Endothelial cell of umbilical vein (primary cell): ENCODE measurements around the gene ZCCHC14. TPM values are rescaled to one million over a fixed set of nuclear protein-coding genes. Genes with fewer than 3 reads are reported as not detected.

Source experiments
- BruUV-seq: library from RNA; stranded (reverse); fragments of 400-500 nt; replicated peaks from 2 replicates; lab custom pipeline; 2021; lab: Mats Ljungman, UMichigan
- CTCF ChIA-PET: fragments of 300-600, 350-600 bp; sonication (Branson Sonifier 250); formaldehyde crosslinking; loops from one replicate; lab custom pipeline; 2021; ENCODE audit warnings: antibody characterized with exemption, inconsistent platforms; lab: Charles Lee
- POLR2A ChIA-PET: fragments of 300-600, 350-600 bp; sonication (Branson Sonifier 250); formaldehyde crosslinking; loops from one replicate; lab custom pipeline; 2021; ENCODE audit warnings: antibody characterized with exemption, inconsistent platforms; lab: Charles Lee
- DNase-seq: peaks from one replicate; pipeline ENCODE4 v3.0.0-alpha.2; 2011; ENCODE audit warnings: low read depth, low spot score
- FAIRE-seq: peaks from 2 replicates; lab custom pipeline; 2011; peaks lifted over from hg19 to GRCh38; lab: Jason Lieb, UNC
- H2AFZ ChIP-seq: 2 replicates; pipeline ENCODE4 v1.6.0; 2012; ENCODE audit warnings: low read depth, low read length, control low read depth, inconsistent platforms
- H3K27ac ChIP-seq: 2 replicates; pipeline ENCODE4 v1.5.1; 2011; ENCODE audit warnings: low read depth, mild to moderate bottlenecking, control low read depth, low read length, moderate library complexity; ENCODE audit not compliant: insufficient read depth
- H3K27me3 ChIP-seq, 2 experiments: 2 replicates each; pipeline versions ENCODE4 v1.6.0 to v1.6.1; 2011; ENCODE audit warnings: low read length in 2 of 2, mixed read lengths in 1 of 2; ENCODE audit not compliant: control insufficient read depth in 2 of 2, insufficient read depth in 2 of 2
- H3K36me3 ChIP-seq, 2 experiments: 2 replicates in 1 of 2; 3 replicates in 1 of 2; pipeline ENCODE4 v1.5.1; 2011; ENCODE audit warnings: low read length in 2 of 2, mild to moderate bottlenecking in 1 of 2, moderate library complexity in 1 of 2; ENCODE audit not compliant: control insufficient read depth in 2 of 2, insufficient read depth in 2 of 2; ENCODE audit errors: extremely low read depth in 1 of 2
- H3K4me1 ChIP-seq: 3 replicates; pipeline ENCODE4 v1.5.1; 2011; ENCODE audit warnings: mild to moderate bottlenecking, low read length; ENCODE audit not compliant: control insufficient read depth, insufficient read depth; ENCODE audit errors: extremely low read depth
- H3K4me2 ChIP-seq: 2 replicates; pipeline ENCODE4 v1.6.1; 2011; ENCODE audit warnings: low read length, control low read depth, mixed read lengths; ENCODE audit not compliant: insufficient read depth
- H3K4me3 ChIP-seq, 3 experiments: fragments of 200-600 bp in 1 of 3; sonication (generic), shearing (Covaris generic) in 1 of 3; replicated peaks in 1 of 3; 2 replicates each; pipeline ENCODE4 v1.5.1; 2011 to 2016; ENCODE audit warnings: control low read depth in 3 of 3, low read length in 3 of 3, mild to moderate bottlenecking in 2 of 3, inconsistent platforms in 1 of 3, low read depth in 1 of 3, moderate library complexity in 1 of 3; ENCODE audit not compliant: insufficient read depth in 1 of 3
- H3K79me2 ChIP-seq: 2 replicates; pipeline ENCODE4 v1.6.0; 2012; ENCODE audit warnings: low read length, inconsistent platforms; ENCODE audit not compliant: control insufficient read depth, insufficient read depth
- H3K9ac ChIP-seq: replicated peaks from 2 replicates; pipeline ENCODE3; 2011; ENCODE audit warnings: low read length, control low read depth; ENCODE audit not compliant: insufficient read depth; ENCODE audit errors: extremely low read depth
- H3K9me1 ChIP-seq: replicated peaks from 3 replicates; pipeline ENCODE4 v1.6.0; 2011; ENCODE audit warnings: mild to moderate bottlenecking, low read length; ENCODE audit not compliant: control insufficient read depth, insufficient read depth; ENCODE audit errors: extremely low read depth
- H3K9me3 ChIP-seq: replicated peaks from 2 replicates; pipeline ENCODE4 v1.5.1; 2012; ENCODE audit warnings: low read length, inconsistent platforms; ENCODE audit not compliant: control insufficient read depth, insufficient read depth
- H4K20me1 ChIP-seq: replicated peaks from 2 replicates; pipeline ENCODE3; 2011; ENCODE audit warnings: mild to moderate bottlenecking, low read length; ENCODE audit not compliant: control insufficient read depth, insufficient read depth; ENCODE audit errors: extremely low read depth
- EZH2 ChIP-seq: IDR thresholded peaks from 2 replicates; pipeline ENCODE4 v1.6.1; 2012; ENCODE audit warnings: borderline replicate concordance, low read depth, mild to moderate bottlenecking, moderate library complexity, low read length, inconsistent platforms; ENCODE audit not compliant: severe bottlenecking
- FOS ChIP-seq: IDR thresholded peaks from 2 replicates; pipeline ENCODE4 v1.6.1; 2011; ENCODE audit warnings: mild to moderate bottlenecking, low read length, moderate library complexity, borderline replicate concordance; ENCODE audit not compliant: insufficient read depth
- JUN ChIP-seq: IDR thresholded peaks from 2 replicates; pipeline ENCODE4 v1.6.1; 2011; ENCODE audit warnings: borderline replicate concordance, low read depth; ENCODE audit not compliant: insufficient read length, insufficient read depth
- POLR2A ChIP-seq: IDR thresholded peaks from 2 replicates; pipeline ENCODE4 v1.6.1; 2012; ENCODE audit warnings: low read depth, mild to moderate bottlenecking, control low read depth, low read length
- dilution Hi-C: fragments of 300-500 bp; cut with MboI; formaldehyde crosslinking; loops from one replicate; pipeline ENCODE4 v1.15.0; 2019; ENCODE audit warnings: low sequenced_read_pairs; ENCODE audit not compliant: extremely low pct_ligation_motif_present
- intact Hi-C: fragments of 100-400 bp; cut with micrococcal nuclease; formaldehyde crosslinking; loops from one replicate; pipeline ENCODE4 v1.10.0; 2022
- polyA plus RNA-seq, 4 experiments: library from polyadenylated mRNA; depleted of rRNA in 3 of 4; stranded (reverse) in 3 of 4; unstranded in 1 of 4; fragments of >200 nt; gene quantifications; 2 replicates each; pipeline versions ENCODE4 v1.2.1 to v1.2.3, GENCODE V29; 2011 to 2012; ENCODE audit warnings: missing spikeins in 1 of 4
- total RNA-seq: library from RNA; stranded (reverse); gene quantifications from 2 replicates; pipeline ENCODE4 v1.2.3, GENCODE V29; 2021
- TF ChIP-seq, protein P1 (sequence below), 2 donors: IDR thresholded peaks; 1 replicate in 1 of 2; 2 replicates in 1 of 2; pipeline ENCODE4 v1.5.1; 2011; ENCODE audit warnings: low read length in 2 of 2, mild to moderate bottlenecking in 2 of 2, moderate library complexity in 2 of 2, control low read depth in 1 of 2, inconsistent platforms in 1 of 2, low read depth in 1 of 2; ENCODE audit not compliant: insufficient read depth in 1 of 2; ENCODE audit errors: extremely low read depth in 1 of 2
- TF ChIP-seq, protein P2 (sequence below): IDR thresholded peaks from 2 replicates; pipeline ENCODE4 v1.6.1; 2011; ENCODE audit not compliant: insufficient read depth, insufficient read length

The ZCCHC14 gene
- total and polyA plus RNA-seq, 2 donors (not counting 3 experiments of a cell fraction or from before 2014, with no cell fraction given), result 9.5 to 30.9 TPM

DNA sequence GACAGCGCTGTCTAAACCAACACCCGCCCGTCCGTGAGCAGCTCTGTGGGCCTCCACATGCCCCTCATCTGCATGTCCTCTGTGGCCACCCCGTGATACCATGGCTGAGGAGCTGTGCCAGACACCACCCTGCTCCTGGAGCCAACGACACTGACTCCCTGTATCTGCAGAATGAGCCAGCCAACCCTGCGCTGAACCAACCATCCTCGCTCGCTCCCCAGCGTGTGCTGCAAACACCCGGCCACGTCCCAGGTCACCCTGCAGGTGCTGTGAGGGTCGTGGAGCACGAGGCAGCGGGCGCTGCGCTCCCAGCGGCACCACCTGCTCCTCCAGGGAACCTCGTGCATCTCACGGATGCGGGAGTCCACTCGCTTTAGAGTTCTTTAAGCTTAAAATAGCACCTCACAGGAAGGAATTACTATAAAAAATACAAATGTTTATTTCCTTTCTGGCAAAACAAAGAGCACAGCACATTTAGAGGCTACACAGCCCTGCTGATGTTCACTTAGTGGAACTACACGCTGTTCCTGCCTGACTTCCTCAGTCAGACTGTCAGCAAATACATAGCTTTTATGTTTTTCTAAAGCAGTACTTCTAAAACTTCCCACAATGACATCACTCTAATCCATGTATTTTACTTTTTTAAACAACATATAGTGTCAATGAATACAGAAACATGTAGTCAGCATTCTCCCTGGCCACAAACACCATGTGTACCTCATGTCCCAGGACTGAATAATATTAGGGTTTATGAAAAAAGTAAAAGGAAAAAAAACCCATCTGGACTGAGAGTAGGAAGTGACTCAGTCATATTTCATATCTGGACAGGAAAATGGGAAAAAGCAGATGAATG, 57.2 kb downstream of the ZCCHC14 start:
- CTCF ChIA-PET, result interaction anchor here (0.6 to 5.2 kb wide), 15 partner anchors 9 to 334 kb away, joined by 3 to 16 read pairs (median 6); partner anchors contain the start of gene JPH3
- BruUV-seq, result no TSS peak
- H2AFZ ChIP-seq, result no peak overlapping the region
- POLR2A ChIA-PET, result interaction anchor here (1.1 kb wide), 1 partner anchor 28 kb away, joined by 4 read pairs; no protein-coding TSS in a partner anchor
- peaks cover 18% of the 10 kb centered on the region for H3K4me1 ChIP-seq
- peaks cover 6% of the 10 kb centered on the region for H3K79me2 ChIP-seq
- H3K36me3 ChIP-seq, result peaks cover 0 to 8% of the 10 kb centered on the region in 2 experiments
- H3K9me3 ChIP-seq, result no peaks in the 10 kb centered on the region
- DNase-seq (peak; percentile 95), FAIRE-seq (peak; percentile 98)
- intact Hi-C loops (loop anchor here (1.0 to 5.0 kb wide), 4 partner anchors 22 to 58 kb away; partner anchors contain the start of genes MAP1LC3B and ZCCHC14), dilution Hi-C loops (no loop called here)
- peak overlapping the region; percentile 72 for H3K4me2 ChIP-seq
- no peaks in the 10 kb centered on the region for H3K27me3 ChIP-seq
- H3K9me1 ChIP-seq, result no peaks in the 10 kb centered on the region
- TF ChIP-seq JUN (peak; percentile 78), EZH2 (no peak), POLR2A (no peak), FOS (peak; percentile 75)
- TF ChIP-seq, protein P1, sequence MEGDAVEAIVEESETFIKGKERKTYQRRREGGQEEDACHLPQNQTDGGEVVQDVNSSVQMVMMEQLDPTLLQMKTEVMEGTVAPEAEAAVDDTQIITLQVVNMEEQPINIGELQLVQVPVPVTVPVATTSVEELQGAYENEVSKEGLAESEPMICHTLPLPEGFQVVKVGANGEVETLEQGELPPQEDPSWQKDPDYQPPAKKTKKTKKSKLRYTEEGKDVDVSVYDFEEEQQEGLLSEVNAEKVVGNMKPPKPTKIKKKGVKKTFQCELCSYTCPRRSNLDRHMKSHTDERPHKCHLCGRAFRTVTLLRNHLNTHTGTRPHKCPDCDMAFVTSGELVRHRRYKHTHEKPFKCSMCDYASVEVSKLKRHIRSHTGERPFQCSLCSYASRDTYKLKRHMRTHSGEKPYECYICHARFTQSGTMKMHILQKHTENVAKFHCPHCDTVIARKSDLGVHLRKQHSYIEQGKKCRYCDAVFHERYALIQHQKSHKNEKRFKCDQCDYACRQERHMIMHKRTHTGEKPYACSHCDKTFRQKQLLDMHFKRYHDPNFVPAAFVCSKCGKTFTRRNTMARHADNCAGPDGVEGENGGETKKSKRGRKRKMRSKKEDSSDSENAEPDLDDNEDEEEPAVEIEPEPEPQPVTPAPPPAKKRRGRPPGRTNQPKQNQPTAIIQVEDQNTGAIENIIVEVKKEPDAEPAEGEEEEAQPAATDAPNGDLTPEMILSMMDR (IDR thresholded peaks at IDR 0.05; ENCODE audit: extremely low read depth in 1 of 2, insufficient read depth in 1 of 2, low read depth in 1 of 2, low read length in 2 of 2), result no peak
- TF ChIP-seq, protein P2, sequence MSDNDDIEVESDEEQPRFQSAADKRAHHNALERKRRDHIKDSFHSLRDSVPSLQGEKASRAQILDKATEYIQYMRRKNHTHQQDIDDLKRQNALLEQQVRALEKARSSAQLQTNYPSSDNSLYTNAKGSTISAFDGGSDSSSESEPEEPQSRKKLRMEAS, result peak; percentile 91
- H3K9ac ChIP-seq, result peak overlapping the region; percentile 70
- peak overlapping the region in 2 of 3 experiments; percentile 10 for H3K4me3 ChIP-seq
- no peaks in the 10 kb centered on the region for H4K20me1 ChIP-seq
- peak overlapping the region; percentile 90 for H3K27ac ChIP-seq
